Right cardiac atrium (tissue), 5 donors: Measurements from ENCODE around the gene NBEA. TPM values are rescaled to one million over a fixed set of nuclear protein-coding genes. Genes with fewer than 3 reads are reported as not detected.
"Not testable (repeated sequence)": the region's sequence is repeated elsewhere in the genome, so short reads cannot be mapped to it uniquely, and the experiment has no call there.

Source experiments
- ATAC-seq, 2 donors: fragments of 200-7000 bp; cut with Tn5 transposase; one replicate each; pipeline versions ENCODE4 v1.8.0 to v1.9.1; 2020; ENCODE audit warnings: moderate library complexity in 2 of 2, mild to moderate bottlenecking in 1 of 2
- DNase-seq, 3 donors: peaks; one replicate each; pipeline ENCODE4 v3.0.0-alpha.2; 2020
- H3K27ac ChIP-seq: one replicate; pipeline ENCODE4 v1.5.1; 2013; ENCODE audit warnings: mild to moderate bottlenecking, low read length, control low read depth, moderate library complexity
- H3K27me3 ChIP-seq: one replicate; pipeline ENCODE4 v1.6.1; 2013; ENCODE audit not compliant: control insufficient read depth, insufficient read depth
- H3K4me1 ChIP-seq: one replicate; pipeline ENCODE4 v1.6.1; 2013; ENCODE audit warnings: low read length; ENCODE audit not compliant: control insufficient read depth, insufficient read depth
- H3K4me3 ChIP-seq: one replicate; pipeline ENCODE4 v1.5.1; 2013; ENCODE audit warnings: low read length, control low read depth
- H3K9me3 ChIP-seq: one replicate; pipeline ENCODE4 v1.6.1; 2013; ENCODE audit warnings: low read length; ENCODE audit not compliant: control insufficient read depth
- WGBS: extraction: QIAGEN DNeasy Blood & Tissue Kit; methylation state at CpG from one replicate; pipeline ENCODE4 v1.1.7; 2013; 5-methylcytosine and 5-hydroxymethylcytosine counted together
- intact Hi-C, 4 donors: fragments of 100-400 bp; cut with DNase I; formaldehyde crosslinking; loops; one replicate each; pipeline versions ENCODE4 v1.11.0 to v1.14.0; 2022 to 2023
- polyA plus RNA-seq: library from polyadenylated mRNA; stranded (reverse); fragments of 200-250 nt; gene quantifications from one replicate; pipeline ENCODE4 v1.2.3, GENCODE V29; 2013
- total RNA-seq, 4 donors: library from RNA; stranded (reverse); fragmentation: NEBNext Ultra II Directional; extraction: Animal tissue kit (Norgen Biotek cat#: 25700); gene quantifications; one replicate each; pipeline ENCODE4 v1.2.1, GENCODE V29; 2021
- donor health status: healthy with polysubstance abuse.
- donor health status: DM: no; HTN: yes; CAD: no.
- donor health status: DM: no; HTN: no; CAD: no.
- donor health status: DM: no; HTN: yes; CAD: no; lungs with severe emphysema.
- donor health status: DM: yes; HTN: yes; CAD: no.

The NBEA gene
- total and polyA plus RNA-seq, 5 donors: 8.1 to 20.7 (median 20.0) TPM

- no peak for DNase-seq
- ATAC-seq: no peak
Measured at GRCh38 chr13:34959489-34959888, 17.4 kb downstream of the NBEA start.

GRCh38 chr13:34964558-34964957 is 22.5 kb downstream of the NBEA start:
- 94% methylated on average over 4 of the region's 4 CpGs for WGBS
- Histone ChIP-seq H3K4me1 (no peaks in the 10 kb centered on the region), H3K4me3 (no peak overlapping the region), H3K27me3 (no peaks in the 10 kb centered on the region), H3K27ac (no peak overlapping the region), H3K9me3 (no peaks in the 10 kb centered on the region)
- no peak for ATAC-seq
- DNase-seq: no peak
- intact Hi-C loops: no loop called here

More at GRCh38 chr13:34959489-34959888, 17.4 kb downstream of the NBEA start:
- Histone ChIP-seq H3K27ac (no peak overlapping the region), H3K4me3 (no peak overlapping the region), H3K9me3 (no peaks in the 10 kb centered on the region), H3K4me1 (no peaks in the 10 kb centered on the region), H3K27me3 (no peaks in the 10 kb centered on the region)
- intact Hi-C loops: no loop called here
- 97% methylated on average over 1 of the region's 1 CpG for WGBS

- H3K9me3 ChIP-seq: no peaks in the 10 kb centered on the region
- no peak overlapping the region for H3K4me3 ChIP-seq
- intact Hi-C loops: no loop called here
- DNase-seq: no peak
- ATAC-seq: no peak
- H3K27ac ChIP-seq: no peak overlapping the region
- no peaks in the 10 kb centered on the region for H3K4me1 ChIP-seq
- no peaks in the 10 kb centered on the region for H3K27me3 ChIP-seq
- 53% methylated on average over 3 of the region's 3 CpGs for WGBS
Measured at GRCh38 chr13:34967851-34968562, 25.9 kb downstream of the NBEA start.

GRCh38 chr13:34969539-34969938 is 27.5 kb downstream of the NBEA start:
- not testable (repeated sequence) for H3K27me3 ChIP-seq
- 96% methylated on average over 2 of the region's 2 CpGs for WGBS

GRCh38 chr13:34970961-34971360 is 28.9 kb downstream of the NBEA start:
- DNase-seq: no peak
- H3K27ac ChIP-seq: no peak overlapping the region
- intact Hi-C loops: no loop called here
- no peak overlapping the region for H3K4me3 ChIP-seq
- 0% methylated on average over 1 of the region's 1 CpG for WGBS
- ATAC-seq: no peak
- no peaks in the 10 kb centered on the region for H3K27me3 ChIP-seq
- no peaks in the 10 kb centered on the region for H3K9me3 ChIP-seq
- no peaks in the 10 kb centered on the region for H3K4me1 ChIP-seq

More at GRCh38 chr13:34969539-34969938, 27.5 kb downstream of the NBEA start:
- intact Hi-C loops, ATAC-seq, H3K4me1 ChIP-seq, DNase-seq, H3K9me3 ChIP-seq, H3K27ac ChIP-seq, H3K4me3 ChIP-seq: not testable (repeated sequence)

GRCh38 chr13:34971473-34971872 is 29.4 kb downstream of the NBEA start:
- Histone ChIP-seq H3K27ac (no peak overlapping the region), H3K4me1 (no peaks in the 10 kb centered on the region), H3K9me3 (no peaks in the 10 kb centered on the region), H3K4me3 (no peak overlapping the region), H3K27me3 (no peaks in the 10 kb centered on the region)
- WGBS: 96% methylated on average over 2 of the region's 2 CpGs
- no peak for ATAC-seq
- intact Hi-C loops: no loop called here
- no peak for DNase-seq

GRCh38 chr13:34985199-34985598 is 43.1 kb downstream of the NBEA start:
- DNase-seq, intact Hi-C loops, H3K27me3 ChIP-seq, H3K4me3 ChIP-seq, H3K4me1 ChIP-seq, H3K9me3 ChIP-seq, ATAC-seq, H3K27ac ChIP-seq: not testable (repeated sequence)
- WGBS: 94% methylated on average over 5 of the region's 5 CpGs

- ATAC-seq (no peak), DNase-seq (no peak)
- Histone ChIP-seq H3K4me1 (no peaks in the 10 kb centered on the region), H3K9me3 (no peaks in the 10 kb centered on the region), H3K27ac (no peak overlapping the region), H3K4me3 (no peak overlapping the region), H3K27me3 (no peaks in the 10 kb centered on the region)
- 96% methylated on average over 12 of the region's 12 CpGs for WGBS
- intact Hi-C loops: no loop called here
Measured at GRCh38 chr13:34988330-34988791, 46.3 kb downstream of the NBEA start.

- intact Hi-C loops: no loop called here
- no peak for ATAC-seq
- H3K9me3 ChIP-seq: no peaks in the 10 kb centered on the region
Measured at GRCh38 chr13:34990399-34991214, 48.5 kb downstream of the NBEA start.

GRCh38 chr13:34993470-34993869 is 51.4 kb downstream of the NBEA start:
- DNase-seq (no peak), ATAC-seq (no peak)
- 88% methylated on average over 3 of the region's 3 CpGs for WGBS
- Histone ChIP-seq H3K9me3 (no peaks in the 10 kb centered on the region), H3K27me3 (no peaks in the 10 kb centered on the region), H3K27ac (no peak overlapping the region), H3K4me1 (no peaks in the 10 kb centered on the region), H3K4me3 (no peak overlapping the region)
- intact Hi-C loops: no loop called here

More at GRCh38 chr13:34990399-34991214, 48.5 kb downstream of the NBEA start:
- 91% methylated on average over 1 of the region's 1 CpG for WGBS
- Histone ChIP-seq H3K27me3 (no peaks in the 10 kb centered on the region), H3K4me3 (no peak overlapping the region), H3K4me1 (no peaks in the 10 kb centered on the region), H3K27ac (no peak overlapping the region)
- no peak for DNase-seq

- H3K27ac ChIP-seq, ATAC-seq, H3K4me1 ChIP-seq, intact Hi-C loops, H3K4me3 ChIP-seq, DNase-seq, H3K9me3 ChIP-seq, H3K27me3 ChIP-seq: not testable (repeated sequence)
- 89% methylated on average over 2 of the region's 2 CpGs for WGBS
Measured at GRCh38 chr13:35003734-35004133, 61.7 kb downstream of the NBEA start.
